ENCODE data around the gene RAPGEF1.

DNA sequence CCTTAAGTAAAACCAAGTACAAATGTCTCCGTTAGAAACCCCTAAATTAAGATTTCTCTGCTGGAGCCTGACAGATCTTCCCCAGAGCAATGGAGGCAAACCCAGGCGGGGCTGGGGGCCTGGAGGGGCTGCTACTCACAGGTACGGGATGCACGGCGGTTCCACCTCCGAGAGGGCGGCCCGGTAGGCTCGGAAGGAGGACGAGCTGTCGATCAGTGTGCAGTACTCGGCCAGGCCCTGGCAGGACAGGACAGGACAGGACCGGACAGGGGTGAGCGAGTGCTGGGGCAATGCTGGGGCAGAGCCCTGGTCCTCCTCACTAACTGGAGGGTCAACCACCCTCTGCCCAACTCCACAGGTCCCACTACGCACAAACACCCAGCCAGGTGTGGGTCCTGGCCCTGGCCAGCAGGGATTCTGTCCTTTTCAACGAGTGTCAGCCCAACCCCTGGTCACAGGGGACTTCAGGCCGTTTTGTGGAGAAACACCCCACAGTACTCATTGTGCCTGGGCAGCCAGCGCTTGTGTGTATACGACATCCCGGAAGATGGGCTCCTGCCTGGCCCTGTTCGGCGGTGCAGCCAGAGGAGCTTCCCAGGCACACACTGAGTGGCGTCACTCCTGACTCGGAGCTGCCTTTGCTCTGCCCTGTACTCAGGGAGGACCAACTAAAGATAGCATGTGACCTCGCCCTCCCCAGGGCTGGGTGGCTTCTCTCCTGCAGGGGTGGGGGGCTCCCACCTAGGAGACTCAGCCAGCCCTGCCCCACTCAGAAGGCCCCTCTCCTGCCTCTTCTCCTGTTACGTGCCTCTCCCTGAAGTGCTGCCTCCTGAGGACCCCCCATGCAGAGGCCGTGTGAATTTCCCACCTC, 157.2 kb downstream of the RAPGEF1 start:
- TF ChIP-seq, protein P1, sequence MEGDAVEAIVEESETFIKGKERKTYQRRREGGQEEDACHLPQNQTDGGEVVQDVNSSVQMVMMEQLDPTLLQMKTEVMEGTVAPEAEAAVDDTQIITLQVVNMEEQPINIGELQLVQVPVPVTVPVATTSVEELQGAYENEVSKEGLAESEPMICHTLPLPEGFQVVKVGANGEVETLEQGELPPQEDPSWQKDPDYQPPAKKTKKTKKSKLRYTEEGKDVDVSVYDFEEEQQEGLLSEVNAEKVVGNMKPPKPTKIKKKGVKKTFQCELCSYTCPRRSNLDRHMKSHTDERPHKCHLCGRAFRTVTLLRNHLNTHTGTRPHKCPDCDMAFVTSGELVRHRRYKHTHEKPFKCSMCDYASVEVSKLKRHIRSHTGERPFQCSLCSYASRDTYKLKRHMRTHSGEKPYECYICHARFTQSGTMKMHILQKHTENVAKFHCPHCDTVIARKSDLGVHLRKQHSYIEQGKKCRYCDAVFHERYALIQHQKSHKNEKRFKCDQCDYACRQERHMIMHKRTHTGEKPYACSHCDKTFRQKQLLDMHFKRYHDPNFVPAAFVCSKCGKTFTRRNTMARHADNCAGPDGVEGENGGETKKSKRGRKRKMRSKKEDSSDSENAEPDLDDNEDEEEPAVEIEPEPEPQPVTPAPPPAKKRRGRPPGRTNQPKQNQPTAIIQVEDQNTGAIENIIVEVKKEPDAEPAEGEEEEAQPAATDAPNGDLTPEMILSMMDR (IDR thresholded peaks at IDR 0.05): no peak
- TF ChIP-seq EP300 (IDR thresholded peaks at IDR 0.05): no peak

Measured in tibial nerve (tissue), 4 donors.